Pons (tissue), 1 donor: Measurements from ENCODE around the gene COL6A1.
"Not testable (repeated sequence)": the region's sequence is repeated elsewhere in the genome, so short reads cannot be mapped to it uniquely, and the experiment has no call there.

Experiments
- DNase-seq: peaks from one replicate; pipeline ENCODE4 v3.0.0-alpha.2; 2016; ENCODE audit warnings: low spot score

Gene COL6A1

GRCh38 chr21:45969921-45970673 is 11.5 kb upstream of the COL6A1 start:
- DNase-seq, result no peak

- DNase-seq, result no peak
These were observed 10.6 kb upstream of the COL6A1 start for GRCh38 chr21:45970674-45971615.

- DNase-seq, result no peak
These were observed 9.8 kb upstream of the COL6A1 start for GRCh38 chr21:45971616-45972352.

- no peak for DNase-seq
These were observed 9.2 kb upstream of the COL6A1 start for GRCh38 chr21:45972353-45972715.

GRCh38 chr21:45972716-45973474 is 8.7 kb upstream of the COL6A1 start:
- no peak for DNase-seq

GRCh38 chr21:45973475-45974072 is 8.0 kb upstream of the COL6A1 start:
- DNase-seq, result no peak

- DNase-seq, result no peak
These were observed 7.2 kb upstream of the COL6A1 start for GRCh38 chr21:45974073-45975019.

GRCh38 chr21:45975020-45975666 is 6.4 kb upstream of the COL6A1 start:
- no peak for DNase-seq

GRCh38 chr21:45975667-45976409 is 5.7 kb upstream of the COL6A1 start:
- DNase-seq, result not testable (repeated sequence)

- DNase-seq, result no peak
These were observed 4.8 kb upstream of the COL6A1 start for GRCh38 chr21:45976701-45977311.

- DNase-seq, result no peak
These were observed 4.2 kb upstream of the COL6A1 start for GRCh38 chr21:45977396-45977795.

- no peak for DNase-seq
These were observed 2.4 kb upstream of the COL6A1 start for GRCh38 chr21:45979141-45979631.

- DNase-seq, result no peak
These were observed 1.9 kb upstream of the COL6A1 start for GRCh38 chr21:45979651-45980050.

- DNase-seq, result no peak
These were observed 1.3 kb upstream of the COL6A1 start for GRCh38 chr21:45980271-45980670.

- DNase-seq, result no peak
These were observed 873 bp upstream of the COL6A1 start for GRCh38 chr21:45980697-45981096.

GRCh38 chr21:45982092-45982757 is 655 bp downstream of the COL6A1 start:
- no peak for DNase-seq

GRCh38 chr21:45982758-45983648 is 1.4 kb downstream of the COL6A1 start:
- DNase-seq, result no peak
